PC-9 (cell line): ENCODE measurements around the gene URM1. TPM values are rescaled to one million over a fixed set of nuclear protein-coding genes. Genes with fewer than 3 reads are reported as not detected.

ENCODE experiments used
- BruUV-seq: library from RNA; stranded (reverse); fragments of 400-500 nt; replicated peaks from 2 replicates; lab custom pipeline; 2021; lab: Mats Ljungman, UMichigan
- CTCF ChIA-PET: fragments of 300-600 bp; sonication (Branson Sonifier 250); formaldehyde crosslinking; loops from one replicate; lab custom pipeline; 2022; ENCODE audit warnings: antibody characterized with exemption; lab: Charles Lee
- POLR2A ChIA-PET: fragments of 300-600 bp; sonication (Branson Sonifier 250); formaldehyde crosslinking; loops from one replicate; lab custom pipeline; 2022; ENCODE audit warnings: antibody characterized with exemption; ENCODE audit not compliant: unreplicated experiment; lab: Charles Lee
- DNase-seq, 2 experiments: peaks; one replicate each; pipeline versions ENCODE4 v3.0.0 to v3.0.0-alpha.2; 2015 to 2022; ENCODE audit warnings: mixed read lengths in 1 of 2
- H2AFZ ChIP-seq: fragments of 200-600 bp; sonication (generic); 2 replicates; pipeline ENCODE4 v1.8.1; 2017; ENCODE audit warnings: antibody characterized with exemption
- H3F3A ChIP-seq: fragments of 200-600 bp; sonication (generic); 2 replicates; pipeline ENCODE4 v1.8.1; 2017; ENCODE audit warnings: antibody characterized with exemption, mild to moderate bottlenecking, low read depth; ENCODE audit not compliant: insufficient read depth
- H3K27ac ChIP-seq: fragments of 200-600 bp; sonication (generic); 2 replicates; pipeline ENCODE4 v1.6.1; 2016; ENCODE audit warnings: mixed run types
- H3K27me3 ChIP-seq: fragments of 200-600 bp; sonication (generic); 2 replicates; pipeline ENCODE4 v1.6.1; 2016; ENCODE audit warnings: low read depth, mixed run types; ENCODE audit not compliant: insufficient read depth
- H3K36me3 ChIP-seq: fragments of 200-600 bp; sonication (generic); 2 replicates; pipeline ENCODE4 v1.6.1; 2016; ENCODE audit warnings: low read depth, mixed run types
- H3K4me1 ChIP-seq: fragments of 200-600 bp; sonication (generic); replicated peaks from 2 replicates; pipeline ENCODE4 v1.6.1; 2016; ENCODE audit warnings: mixed run types; ENCODE audit not compliant: insufficient read depth
- H3K4me2 ChIP-seq: fragments of 200-600 bp; sonication (generic); 2 replicates; pipeline ENCODE4 v1.6.1; 2017; ENCODE audit warnings: mixed run types
- H3K4me3 ChIP-seq: fragments of 200-600 bp; sonication (generic); 2 replicates; pipeline ENCODE4 v1.6.1; 2016; ENCODE audit warnings: mixed run types
- H3K79me2 ChIP-seq: fragments of 200-600 bp; sonication (generic); 2 replicates; pipeline ENCODE4 v1.6.1; 2017; ENCODE audit warnings: low read depth, mixed run types
- H3K9me2 ChIP-seq: fragments of 200-600 bp; sonication (generic); 2 replicates; pipeline ENCODE4 v1.8.1; 2017; ENCODE audit warnings: mild to moderate bottlenecking; ENCODE audit not compliant: insufficient read depth
- H3K9me3 ChIP-seq: fragments of 200-600 bp; sonication (generic); 2 replicates; pipeline ENCODE4 v1.8.1; 2016; ENCODE audit warnings: low read depth; ENCODE audit not compliant: insufficient read depth
- H4K20me1 ChIP-seq: fragments of 200-600 bp; sonication (generic); 2 replicates; pipeline ENCODE4 v1.8.1; 2017; ENCODE audit not compliant: insufficient read depth
- CTCF ChIP-seq: fragments of 200-600 bp; sonication (generic); conservative IDR thresholded peaks from 2 replicates; pipeline ENCODE4 v1.6.1; 2017; ENCODE audit warnings: mixed run types, antibody characterized with exemption, mild to moderate bottlenecking, moderate library complexity
- EZH2 ChIP-seq: fragments of 200-600 bp; sonication (generic); IDR thresholded peaks from 2 replicates; pipeline ENCODE4 v1.8.0; 2017; ENCODE audit warnings: antibody characterized with exemption, low read depth
- intact Hi-C: fragments of 100-400 bp; cut with micrococcal nuclease; formaldehyde crosslinking; loops from one replicate; pipeline ENCODE4 v1.10.0; 2022; ENCODE audit not compliant: unreplicated experiment
- total RNA-seq: library from RNA; stranded (reverse); gene quantifications from 2 replicates; pipeline ENCODE4 v1.2.3, GENCODE V29; 2021

The URM1 gene
- total RNA-seq, 1 experiment from 2014 or later, result 98.1 TPM

- no peaks in the 10 kb centered on the region for H3K27me3 ChIP-seq
Measured at GRCh38 chr9:128324401-128324800, 46.8 kb upstream of the URM1 start.

GRCh38 chr9:128325629-128326028, 45.5 kb upstream of the URM1 start:
- Histone ChIP-seq H3K36me3 (0 out of 2 replicates have a peak, but pooled peaks cover 8% of the 10 kb centered on the region), H4K20me1 (no peaks in the 10 kb centered on the region; the same call in 1 of the 2 replicates), H2AFZ (no peak overlapping the region), H3K27me3 (no peaks in the 10 kb centered on the region), H3K9me3 (no peaks in the 10 kb centered on the region), H3K27ac (no peak overlapping the region), H3K9me2 (no peaks in the 10 kb centered on the region), H3K4me3 (no peak overlapping the region), H3K4me2 (no peak overlapping the region), H3K4me1 (peaks cover 37% of the 10 kb centered on the region), H3K79me2 (peaks cover 46% of the 10 kb centered on the region), H3F3A (peaks cover 28% of the 10 kb centered on the region; the same call in 1 of the 2 replicates)
- no TSS peak for BruUV-seq
- TF ChIP-seq CTCF, result no peak
- no peak for TF ChIP-seq EZH2
- POLR2A ChIA-PET, result no interaction called here
- CTCF ChIA-PET, result no interaction called here
- no peak for DNase-seq
- intact Hi-C loops, result no loop called here

More at GRCh38 chr9:128324401-128324800, 46.8 kb upstream of the URM1 start:
- H3K79me2 ChIP-seq, result peaks cover 52% of the 10 kb centered on the region
- DNase-seq, result no peak
- no peak overlapping the region for H3K4me3 ChIP-seq
- peak overlapping the region; percentile 94; the same call in 1 of the 2 replicates for H3K4me2 ChIP-seq
- peaks cover 37% of the 10 kb centered on the region for H3K4me1 ChIP-seq
- H4K20me1 ChIP-seq, result no peaks in the 10 kb centered on the region; the same call in 1 of the 2 replicates
- H3K9me2 ChIP-seq, result no peaks in the 10 kb centered on the region
- H2AFZ ChIP-seq, result no peak overlapping the region
- POLR2A ChIA-PET, result interaction anchor here (0.5 kb wide), 1 partner anchor 152 kb away, joined by 11 read pairs; no protein-coding TSS in a partner anchor
- H3K36me3 ChIP-seq, result 0 out of 2 replicates have a peak, but pooled peaks cover 8% of the 10 kb centered on the region
- BruUV-seq, result no TSS peak
- TF ChIP-seq CTCF, result no peak
- no peak for TF ChIP-seq EZH2
- intact Hi-C loops, result no loop called here
- H3F3A ChIP-seq, result peaks cover 23% of the 10 kb centered on the region; the same call in 1 of the 2 replicates
- no peaks in the 10 kb centered on the region for H3K9me3 ChIP-seq
- CTCF ChIA-PET, result interaction anchor here (0.6 to 0.7 kb wide), 2 partner anchors 37 to 236 kb away, joined by 4 to 8 read pairs; no protein-coding TSS in a partner anchor
- no peak overlapping the region for H3K27ac ChIP-seq

- H3K36me3 ChIP-seq, result 0 out of 2 replicates have a peak, but pooled peaks cover 4% of the 10 kb centered on the region
- no peak overlapping the region for H2AFZ ChIP-seq
- peaks cover 9% of the 10 kb centered on the region for H3K4me1 ChIP-seq
- TF ChIP-seq CTCF (no peak), EZH2 (no peak)
- H3K79me2 ChIP-seq, result no peaks in the 10 kb centered on the region
- DNase-seq, result no peak
- H3K4me2 ChIP-seq, result no peak overlapping the region
- no TSS peak for BruUV-seq
- ChIA-PET POLR2A (no interaction called here), CTCF (interaction anchor here (0.5 to 0.6 kb wide), 2 partner anchors 333 to 369 kb away, joined by 3 to 5 read pairs; partner anchors contain the start of gene PKN3)
- no peak overlapping the region for H3K4me3 ChIP-seq
- H3F3A ChIP-seq, result peaks cover 33% of the 10 kb centered on the region
- no peak overlapping the region for H3K27ac ChIP-seq
- no peaks in the 10 kb centered on the region for H3K27me3 ChIP-seq
- intact Hi-C loops, result no loop called here
- H3K9me3 ChIP-seq, result no peaks in the 10 kb centered on the region
- no peaks in the 10 kb centered on the region for H3K9me2 ChIP-seq
- no peaks in the 10 kb centered on the region for H4K20me1 ChIP-seq
Measured at GRCh38 chr9:128333451-128333869, 37.7 kb upstream of the URM1 start.
